HG02642 (cell line): ENCODE measurements around the gene SLC31A2.
"Not testable (repeated sequence)": the region's sequence is repeated elsewhere in the genome, so short reads cannot be mapped to it uniquely, and the experiment has no call there.

Experiments
- ATAC-seq: cut with Tn5 transposase; IDR thresholded peaks from one replicate; pipeline ENCODE4 v1.9.1; 2021; ENCODE audit warnings: mild to moderate bottlenecking; ENCODE audit not compliant: unreplicated experiment, poor library complexity

Gene SLC31A2

DNA sequence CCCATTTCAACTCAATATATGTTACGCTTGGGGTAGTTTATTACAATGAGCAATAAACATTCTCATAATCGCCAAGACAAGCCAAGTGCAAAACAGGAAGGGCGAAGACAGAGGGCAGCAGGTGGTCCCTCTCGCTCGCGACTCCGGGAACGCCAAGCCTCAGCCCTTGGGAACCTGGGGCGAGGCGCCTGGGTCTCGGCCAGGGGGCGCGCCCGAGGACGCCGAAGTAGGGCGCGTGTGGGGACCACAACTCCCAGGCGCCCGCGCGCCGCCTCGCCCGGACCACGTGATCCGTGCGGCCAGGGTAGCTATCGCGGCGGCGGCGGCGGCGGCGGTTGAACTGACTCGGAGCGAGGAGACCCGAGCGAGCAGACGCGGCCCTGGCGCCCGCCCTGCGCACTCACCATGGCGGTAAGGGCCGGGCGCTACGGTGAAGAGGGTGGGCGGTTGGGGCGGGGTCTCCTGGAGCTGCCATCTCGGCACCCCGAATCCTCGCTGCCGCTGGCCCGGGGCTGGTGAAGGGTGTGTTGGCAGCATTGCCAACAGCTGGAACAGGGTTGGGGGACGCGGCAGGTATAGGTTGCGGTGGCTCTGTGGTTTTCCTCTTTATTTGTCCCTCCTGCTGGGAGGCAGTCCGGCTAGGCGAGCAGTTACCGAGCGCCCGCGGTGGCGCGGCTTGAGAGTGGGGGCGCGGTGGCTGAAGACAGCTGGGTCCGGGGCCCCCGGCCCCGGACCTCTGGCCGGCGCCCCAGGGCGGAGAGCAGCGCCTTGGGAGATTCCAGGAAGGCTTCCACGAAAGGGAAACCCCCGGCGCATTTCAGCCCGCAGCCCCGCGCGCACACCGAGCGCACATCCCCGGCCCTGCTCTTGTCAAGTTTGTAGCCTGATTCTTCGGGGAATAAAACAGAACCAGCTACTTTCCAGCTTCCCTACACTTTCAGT is at the start of gene SLC31A2:
Gene SLC31A2 (plus strand): TSS at position 338 of the 942 bp plus-strand sequence. CDS start 68 bp downstream, at position 406.
- peak; percentile 97 for ATAC-seq

DNA sequence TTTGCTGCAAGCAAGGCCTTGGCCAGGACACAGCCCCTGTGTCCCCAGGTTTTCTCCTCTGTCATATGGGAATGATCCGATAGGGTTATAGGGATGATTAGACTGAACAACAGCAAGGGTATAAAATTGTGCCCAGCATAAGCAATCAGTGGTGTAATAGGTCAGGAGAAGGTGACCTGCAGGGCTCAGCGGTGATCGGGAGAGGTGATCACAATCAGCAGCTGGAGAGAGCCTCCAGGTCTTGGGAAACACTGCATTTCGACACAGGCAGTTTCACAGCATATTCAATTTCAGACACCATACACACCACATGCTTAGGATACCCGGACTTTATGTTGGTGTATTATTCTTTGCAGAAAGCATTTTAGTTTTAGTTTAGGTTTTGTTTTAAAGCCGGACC is 45.5 kb upstream of the SLC31A2 start:
- not testable (repeated sequence) for ATAC-seq

- peak; percentile 86 for ATAC-seq
These were observed 39.5 kb upstream of the SLC31A2 start for GRCh38 chr9:113111065-113111951.

- peak; percentile 69 for ATAC-seq
These were observed 37.9 kb upstream of the SLC31A2 start for GRCh38 chr9:113112706-113113510.

GRCh38 chr9:113118829-113119228 is 32.0 kb upstream of the SLC31A2 start:
- ATAC-seq, result not testable (repeated sequence)

DNA sequence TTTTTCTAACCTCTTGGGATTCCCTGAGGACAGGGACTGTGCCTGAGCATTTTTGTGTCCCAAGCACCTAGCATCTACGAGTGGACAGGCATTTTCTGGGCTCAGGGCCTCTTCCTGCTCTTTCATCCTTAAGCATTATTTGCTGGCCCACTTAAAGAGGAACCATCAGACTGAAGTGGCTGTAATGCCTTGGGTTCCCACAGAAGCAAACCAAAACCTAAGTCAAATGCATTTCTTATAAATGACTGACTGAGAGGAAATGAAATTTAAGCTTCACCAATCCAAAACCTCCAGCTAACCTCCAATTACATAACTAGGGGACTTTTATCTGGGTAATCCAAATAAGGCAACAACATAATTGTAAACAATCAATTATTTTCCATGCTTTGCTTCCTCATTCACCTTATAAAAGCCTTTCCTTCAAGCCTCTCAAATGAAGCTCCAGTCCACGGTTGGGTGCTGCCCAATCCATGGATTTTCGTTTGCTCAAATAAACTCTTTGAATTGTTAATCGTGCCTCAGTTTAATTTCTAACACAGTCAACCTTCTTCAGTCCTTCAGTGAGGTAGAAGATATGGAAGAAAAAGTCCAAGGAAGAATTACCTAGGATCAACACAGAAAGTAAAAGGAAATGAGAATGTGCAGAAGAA is 25.3 kb upstream of the SLC31A2 start:
- no peak for ATAC-seq

DNA sequence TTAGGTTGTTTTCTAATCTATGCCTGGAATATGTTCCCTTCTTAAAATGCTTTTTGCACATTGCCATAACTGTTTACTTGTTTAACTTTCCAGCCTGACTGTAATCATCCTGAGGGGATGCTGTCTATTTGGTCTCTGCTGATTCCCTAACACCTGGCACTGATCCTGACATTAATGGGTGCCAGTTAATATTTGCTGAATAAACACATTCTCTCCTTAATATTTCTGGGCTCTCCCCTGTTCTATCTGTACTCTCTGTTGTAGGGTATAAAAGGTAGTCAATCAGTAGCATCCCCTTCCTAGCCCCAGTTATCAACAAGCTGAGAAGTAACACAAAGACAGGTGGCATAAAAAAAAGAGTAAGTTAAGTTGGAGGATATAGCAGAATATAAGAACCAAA is 21.3 kb upstream of the SLC31A2 start:
- no peak for ATAC-seq

DNA sequence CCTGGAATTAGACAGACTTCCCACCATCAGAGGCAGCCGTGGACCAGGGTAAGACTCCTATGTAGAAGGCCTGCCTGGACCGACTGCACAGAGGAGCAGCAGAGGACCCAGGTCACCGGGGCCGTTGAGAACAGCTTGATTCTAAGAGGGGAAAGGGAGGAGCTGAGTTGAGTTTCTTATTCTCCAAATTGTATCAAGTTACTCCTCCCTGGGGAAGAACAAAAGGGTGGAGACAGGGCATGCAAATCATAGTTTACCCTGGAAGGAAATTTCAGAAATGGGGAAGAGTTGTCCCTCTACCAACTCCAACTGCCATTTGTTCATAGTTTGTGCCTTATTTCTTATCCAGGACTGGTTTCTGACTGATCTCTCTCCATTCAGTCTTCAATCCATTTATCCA is 20.9 kb upstream of the SLC31A2 start:
- no peak for ATAC-seq

GRCh38 chr9:113131689-113132151 is 19.1 kb upstream of the SLC31A2 start:
- ATAC-seq, result no peak

- ATAC-seq, result no peak
These were observed 13.3 kb upstream of the SLC31A2 start for GRCh38 chr9:113137196-113138168.

- no peak for ATAC-seq
These were observed 12.0 kb upstream of the SLC31A2 start for GRCh38 chr9:113138760-113139159.

GRCh38 chr9:113139225-113139829 is 11.5 kb upstream of the SLC31A2 start:
- ATAC-seq, result no peak

GRCh38 chr9:113139953-113140352 is 10.9 kb upstream of the SLC31A2 start:
- no peak for ATAC-seq

DNA sequence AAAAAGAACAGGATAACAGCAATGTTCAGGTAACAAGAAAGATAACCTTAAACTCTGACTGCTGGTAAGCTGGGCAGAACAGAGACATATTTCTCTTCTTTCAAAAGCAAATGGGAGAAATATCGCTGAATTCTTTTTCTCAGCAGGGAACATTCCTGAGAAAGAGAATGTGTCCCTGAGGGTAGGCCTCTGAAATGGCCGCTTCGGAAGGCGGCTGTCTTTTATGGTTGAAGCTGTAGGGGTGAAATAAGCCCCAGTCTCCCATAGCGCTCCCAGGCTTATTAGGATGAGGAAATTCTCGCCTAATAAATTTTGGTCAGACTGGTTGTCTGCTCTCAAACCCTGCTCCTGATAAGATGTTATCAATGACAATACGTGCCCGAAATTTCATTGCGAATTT is 9.9 kb upstream of the SLC31A2 start:
- not testable (repeated sequence) for ATAC-seq

DNA sequence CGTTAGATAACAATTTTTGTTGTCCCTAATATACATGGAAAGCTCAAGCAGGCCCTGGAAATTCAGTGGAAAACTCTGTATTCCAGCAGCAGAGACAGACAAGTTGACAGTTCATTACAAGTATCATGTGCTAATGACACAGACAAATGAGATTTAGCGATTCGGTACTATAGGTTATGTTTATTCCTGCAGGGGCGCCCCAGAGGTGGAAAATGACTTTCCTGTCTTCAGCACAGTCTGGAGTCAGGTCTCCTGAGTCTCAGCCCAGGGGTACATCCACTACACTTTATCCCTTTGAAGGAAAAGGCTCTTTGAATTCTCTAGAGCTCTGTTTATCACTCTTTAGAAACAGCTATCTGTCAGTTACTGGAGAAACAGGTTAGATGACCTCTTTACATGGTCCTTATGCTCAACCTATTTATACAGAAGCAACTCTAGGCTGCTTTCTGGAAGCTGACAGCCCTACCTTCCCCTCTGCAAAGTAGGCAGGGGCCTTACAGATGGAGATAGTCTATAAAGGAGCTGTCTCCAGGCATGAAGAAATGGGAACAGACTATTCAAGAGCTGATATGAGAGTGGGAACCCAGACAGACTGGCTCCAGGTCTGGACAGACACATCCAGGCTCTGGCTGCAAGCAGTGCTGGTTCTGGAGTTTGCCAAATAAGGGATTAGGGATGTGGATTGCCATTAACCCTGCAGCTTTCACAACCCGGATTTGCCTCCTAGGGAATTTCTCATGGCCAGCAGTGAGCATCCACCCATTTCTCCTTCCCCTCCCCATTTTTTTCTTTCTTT is 7.2 kb upstream of the SLC31A2 start:
- ATAC-seq, result no peak

GRCh38 chr9:113148372-113148705 is 2.5 kb upstream of the SLC31A2 start:
- ATAC-seq, result no peak

GRCh38 chr9:113148781-113149510 is 1.9 kb upstream of the SLC31A2 start:
- no peak for ATAC-seq
